Stomach (tissue), 9 donors: ENCODE results near the gene BCAN. TPM values are rescaled to one million over a fixed set of nuclear protein-coding genes. Genes with fewer than 3 reads are reported as not detected.
"Not testable (repeated sequence)": the region's sequence is repeated elsewhere in the genome, so short reads cannot be mapped to it uniquely, and the experiment has no call there.

Experiments
- DNase-seq, 2 donors: peaks; one replicate each; pipeline versions ENCODE4 v3.0.0 to v3.0.0-alpha.2; 2013 to 2019
- H3K27ac ChIP-seq, 5 donors: fragments of 200-600 bp in 4 of 5; sonication (generic) in 4 of 5; one replicate each; pipeline ENCODE4 v1.5.1; 2013 to 2019; ENCODE audit warnings: mild to moderate bottlenecking in 1 of 5, moderate library complexity in 1 of 5
- H3K27me3 ChIP-seq, 3 donors: fragments of 200-600 bp; sonication (generic); one replicate each; pipeline ENCODE4 v1.5.1; 2017 to 2019; ENCODE audit warnings: mixed run types in 1 of 3
- H3K36me3 ChIP-seq, 4 donors: fragments of 200-600 bp; sonication (generic); 1 replicate in 3 of 4; 2 replicates in 1 of 4; pipeline ENCODE4 v1.5.1; 2016 to 2019
- H3K4me1 ChIP-seq, 4 donors: fragments of 200-600 bp; sonication (generic); one replicate each; pipeline ENCODE4 v1.5.1; 2016 to 2019
- H3K4me3 ChIP-seq, 4 donors: fragments of 200-600 bp; sonication (generic) in 3 of 4; one replicate each; pipeline ENCODE4 v1.5.1; 2016 to 2019; ENCODE audit warnings: mild to moderate bottlenecking in 1 of 4
- H3K9me3 ChIP-seq, 4 donors: fragments of 200-600 bp; sonication (generic); one replicate each; pipeline ENCODE4 v1.5.1; 2016 to 2019
- EP300 ChIP-seq: sonication (generic); formaldehyde crosslinking; IDR thresholded peaks from one replicate; pipeline ENCODE4 v1.6.1; 2017; ENCODE audit warnings: antibody characterized with exemption
- POLR2A ChIP-seq, 4 donors: fragments of 450-650 bp; IDR thresholded peaks; one replicate each; pipeline ENCODE4 v1.6.1; 2016; ENCODE audit warnings: antibody characterized with exemption in 4 of 4, control low read depth in 2 of 4, mild to moderate bottlenecking in 1 of 4, moderate library complexity in 1 of 4
- POLR2AphosphoS5 ChIP-seq, 3 donors: sonication (generic); formaldehyde crosslinking; IDR thresholded peaks; one replicate each; pipeline ENCODE4 v1.6.1; 2016; ENCODE audit warnings: antibody characterized with exemption in 3 of 3
- WGBS, 5 donors: extraction: QIAGEN DNeasy Blood & Tissue Kit in 3 of 5; methylation state at CpG; one replicate each; pipeline versions ENCODE4 v1.1.5 to v1.1.7; 2013 to 2018; 5-methylcytosine and 5-hydroxymethylcytosine counted together
- intact Hi-C: fragments of 100-400 bp; cut with DNase I; formaldehyde crosslinking; loops from one replicate; pipeline ENCODE4 v1.15.1; 2023; ENCODE audit warnings: low total_unique reads
- polyA plus RNA-seq, 3 donors: library from polyadenylated mRNA; stranded (reverse); fragments of 200-250 nt; gene quantifications; one replicate each; pipeline ENCODE4 v1.2.3, GENCODE V29; 2013
- total RNA-seq, 5 donors: library from RNA; depleted of rRNA; stranded (reverse); fragments of >200 nt; gene quantifications; one replicate each; pipeline versions ENCODE4 v1.1.0 to v1.2.3, GENCODE V29; 2014 to 2016
- TF ChIP-seq, protein P1 (sequence below), 7 experiments: fragments of 450-650 bp in 4 of 7; fragments of 200-600 bp in 3 of 7; sonication (generic) in 3 of 7; IDR thresholded peaks; one replicate each; pipeline ENCODE4 v1.5.1; 2016 to 2019; ENCODE audit warnings: antibody characterized with exemption in 7 of 7, control low read depth in 2 of 7, mild to moderate bottlenecking in 1 of 7
- donor health status: healthy with polysubstance abuse.
- donor health status: Bipolar disorder and iron deficiency.
- donor health status: healthy.

Gene BCAN
- total and polyA plus RNA-seq, 8 donors = 0.05 to 39.7 (median 5.7) TPM; not detected in 5

DNA sequence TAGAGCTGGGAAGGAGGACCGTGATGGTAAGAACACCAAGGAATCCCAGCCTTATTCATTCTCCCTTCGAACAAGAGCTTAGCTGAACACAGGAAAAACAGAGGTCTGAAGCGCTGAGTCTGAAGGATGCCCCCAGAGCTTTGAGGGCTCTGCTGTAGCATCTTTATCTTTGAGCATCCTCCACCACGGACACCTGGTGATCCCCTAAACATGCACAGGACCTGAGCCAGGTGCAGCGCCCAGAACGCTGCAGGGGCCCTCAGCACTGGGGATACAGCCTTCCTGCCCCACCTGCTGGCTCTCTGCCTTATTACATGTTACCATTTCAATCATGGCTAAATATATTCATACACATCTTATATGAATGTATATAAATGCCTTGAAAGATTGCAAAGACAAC, 32.9 kb upstream of the BCAN start:
- DNase-seq = peak; percentile 51 to 73
- intact Hi-C loops = loop anchor here (10.0 kb wide), 1 partner anchor 144 kb away; no protein-coding TSS in a partner anchor

DNA sequence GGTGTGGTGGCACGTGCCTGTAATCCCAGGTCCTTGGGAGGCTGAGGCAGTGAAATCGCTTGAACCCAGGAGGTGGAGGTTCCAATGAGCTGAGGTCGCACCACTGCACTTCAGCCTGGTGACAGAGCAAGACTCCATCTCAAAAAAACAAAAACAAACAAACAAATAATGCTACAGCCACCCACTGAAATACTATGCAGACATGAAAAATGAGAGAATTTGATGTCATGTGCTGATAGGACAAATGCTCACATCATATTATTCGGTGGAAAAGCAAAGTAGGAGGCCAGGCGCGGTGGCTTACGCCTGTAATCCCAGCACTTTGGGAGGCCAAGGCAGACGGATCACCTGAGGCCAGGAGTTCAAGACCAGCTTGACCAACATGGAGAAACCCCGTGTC, 31.8 kb upstream of the BCAN start:
- WGBS, 5 donors = 88 to 91% (median 90%) methylated on average over 9 of the region's 9 CpGs
- DNase-seq, H3K36me3 ChIP-seq, H3K4me1 ChIP-seq, intact Hi-C loops, H3K4me3 ChIP-seq, H3K9me3 ChIP-seq, H3K27ac ChIP-seq: not testable (repeated sequence)
- peaks cover 0 to 31% (median 0%) of the 10 kb centered on the region in 3 donors for H3K27me3 ChIP-seq

More for the DNA sequence above, 32.9 kb upstream of the BCAN start:
- Histone ChIP-seq H3K36me3 (no peaks in the 10 kb centered on the region), H3K4me3 (no peak overlapping the region), H3K27ac (no peak overlapping the region), H3K9me3 (no peaks in the 10 kb centered on the region), H3K4me1 (peaks cover 0 to 7% (median 3%) of the 10 kb centered on the region in 4 donors), H3K27me3 (peaks cover 0 to 30% (median 0%) of the 10 kb centered on the region in 3 donors)
- 36 to 43% (median 40%) methylated on average over 6 of the region's 6 CpGs for WGBS, 5 donors
- TF ChIP-seq POLR2A (IDR thresholded peaks at IDR 0.05) (no peak), EP300 (no peak), POLR2AphosphoS5 (IDR thresholded peaks at IDR 0.05) (no peak)
- TF ChIP-seq, protein P1, sequence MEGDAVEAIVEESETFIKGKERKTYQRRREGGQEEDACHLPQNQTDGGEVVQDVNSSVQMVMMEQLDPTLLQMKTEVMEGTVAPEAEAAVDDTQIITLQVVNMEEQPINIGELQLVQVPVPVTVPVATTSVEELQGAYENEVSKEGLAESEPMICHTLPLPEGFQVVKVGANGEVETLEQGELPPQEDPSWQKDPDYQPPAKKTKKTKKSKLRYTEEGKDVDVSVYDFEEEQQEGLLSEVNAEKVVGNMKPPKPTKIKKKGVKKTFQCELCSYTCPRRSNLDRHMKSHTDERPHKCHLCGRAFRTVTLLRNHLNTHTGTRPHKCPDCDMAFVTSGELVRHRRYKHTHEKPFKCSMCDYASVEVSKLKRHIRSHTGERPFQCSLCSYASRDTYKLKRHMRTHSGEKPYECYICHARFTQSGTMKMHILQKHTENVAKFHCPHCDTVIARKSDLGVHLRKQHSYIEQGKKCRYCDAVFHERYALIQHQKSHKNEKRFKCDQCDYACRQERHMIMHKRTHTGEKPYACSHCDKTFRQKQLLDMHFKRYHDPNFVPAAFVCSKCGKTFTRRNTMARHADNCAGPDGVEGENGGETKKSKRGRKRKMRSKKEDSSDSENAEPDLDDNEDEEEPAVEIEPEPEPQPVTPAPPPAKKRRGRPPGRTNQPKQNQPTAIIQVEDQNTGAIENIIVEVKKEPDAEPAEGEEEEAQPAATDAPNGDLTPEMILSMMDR (IDR thresholded peaks at IDR 0.05) = peak in 5 of 7 experiments; percentile 15 to 57 (median 25)

DNA sequence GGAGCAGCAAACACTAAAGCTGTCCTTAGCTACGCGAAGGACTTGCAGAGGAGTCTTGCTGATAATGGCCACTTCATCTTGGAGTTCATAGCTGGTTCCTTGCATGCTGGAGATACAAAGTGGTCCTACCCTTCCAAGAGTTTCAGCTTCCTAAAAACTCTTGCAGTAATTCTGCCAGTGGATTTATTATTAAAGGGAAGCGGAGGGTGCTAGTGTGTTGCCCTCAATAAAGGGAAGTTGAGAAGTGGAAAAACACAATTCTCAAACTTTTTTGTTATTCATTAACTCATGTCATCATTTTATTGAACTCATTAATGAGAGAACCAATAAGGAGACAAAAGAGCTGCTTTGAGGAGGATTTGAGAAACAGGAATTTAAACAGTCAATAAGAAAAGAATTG, 29.3 kb upstream of the BCAN start:
- H3K4me1 ChIP-seq = peaks cover 6 to 26% (median 14%) of the 10 kb centered on the region in 4 donors
- TF ChIP-seq POLR2A (IDR thresholded peaks at IDR 0.05) = no peak
- TF ChIP-seq, protein P1 (IDR thresholded peaks at IDR 0.05) = no peak
- no peak for TF ChIP-seq EP300
- TF ChIP-seq POLR2AphosphoS5 (IDR thresholded peaks at IDR 0.05) = no peak
- H3K36me3 ChIP-seq = no peaks in the 10 kb centered on the region
- no peak overlapping the region for H3K27ac ChIP-seq
- no peak for DNase-seq
- no peak overlapping the region for H3K4me3 ChIP-seq
- no peaks in the 10 kb centered on the region for H3K9me3 ChIP-seq
- intact Hi-C loops = no loop called here
- 35 to 53% (median 48%) methylated on average over 3 of the region's 3 CpGs for WGBS, 5 donors
- peaks cover 0 to 41% (median 0%) of the 10 kb centered on the region in 3 donors for H3K27me3 ChIP-seq

DNA sequence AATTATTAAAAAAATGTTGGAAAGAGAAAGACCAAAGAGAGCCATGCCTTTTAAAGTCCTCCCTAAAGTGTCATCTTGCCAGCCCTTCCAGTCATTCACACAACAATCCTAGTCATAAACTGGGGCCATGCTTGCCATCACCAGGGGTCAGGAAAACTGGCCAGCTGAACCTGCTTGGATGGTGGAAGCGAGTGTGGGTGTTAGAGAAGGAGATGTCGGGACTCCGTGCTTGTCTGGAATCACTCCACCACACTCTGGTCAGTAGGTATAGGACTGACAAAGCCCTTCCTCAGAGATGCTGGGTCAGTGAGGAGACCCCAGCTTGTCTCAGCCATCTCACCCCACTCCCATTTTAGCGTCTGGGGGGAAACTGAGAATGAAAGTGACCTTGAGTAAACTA, 26.0 kb upstream of the BCAN start:
- intact Hi-C loops = no loop called here
- peaks cover 0 to 58% (median 15%) of the 10 kb centered on the region in 3 donors for H3K27me3 ChIP-seq
- H3K36me3 ChIP-seq = no peaks in the 10 kb centered on the region
- 38 to 57% (median 44%) methylated on average over 4 of the region's 4 CpGs for WGBS, 5 donors
- H3K4me1 ChIP-seq = peaks cover 6 to 19% (median 11%) of the 10 kb centered on the region in 4 donors
- TF ChIP-seq POLR2A (IDR thresholded peaks at IDR 0.05) (no peak), EP300 (no peak), POLR2AphosphoS5 (IDR thresholded peaks at IDR 0.05) (no peak)
- TF ChIP-seq, protein P1 (IDR thresholded peaks at IDR 0.05) = no peak
- no peaks in the 10 kb centered on the region for H3K9me3 ChIP-seq
- peak overlapping the region in 3 of 5 donors; percentile 37 to 59 (median 59) for H3K27ac ChIP-seq
- no peak for DNase-seq
- no peak overlapping the region for H3K4me3 ChIP-seq

DNA sequence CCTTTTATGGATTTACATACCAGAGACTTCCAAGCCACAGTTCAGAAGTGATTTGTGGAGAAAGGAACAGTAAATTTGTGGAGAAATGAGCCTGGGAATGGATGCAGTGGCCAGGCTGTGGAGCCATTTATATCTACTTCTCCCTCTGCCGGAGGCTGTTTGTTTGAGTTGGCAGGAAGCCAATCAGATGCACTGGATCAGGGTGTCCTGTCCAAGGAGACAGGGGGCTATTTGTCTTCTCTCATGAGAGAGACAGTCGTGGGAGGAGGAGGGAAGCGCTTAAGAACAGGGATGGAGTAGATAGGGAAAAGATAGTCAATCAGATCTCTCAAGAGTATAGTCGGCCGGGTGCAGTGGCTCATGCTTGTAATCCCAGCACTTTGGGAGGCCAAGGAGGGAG, 25.5 kb upstream of the BCAN start:
- peak in 1 of 2 donors; percentile 79 for DNase-seq
- Histone ChIP-seq H3K36me3 (no peaks in the 10 kb centered on the region), H3K4me1 (peaks cover 6 to 19% (median 11%) of the 10 kb centered on the region in 4 donors), H3K27me3 (peaks cover 0 to 58% (median 18%) of the 10 kb centered on the region in 3 donors), H3K9me3 (no peaks in the 10 kb centered on the region), H3K27ac (peak overlapping the region in 3 of 5 donors; percentile 37 to 59 (median 59)), H3K4me3 (no peak overlapping the region)
- WGBS, 5 donors = 3 to 9% (median 4%) methylated on average over 5 of the region's 5 CpGs
- TF ChIP-seq EP300 (no peak), POLR2A (IDR thresholded peaks at IDR 0.05) (no peak), POLR2AphosphoS5 (IDR thresholded peaks at IDR 0.05) (no peak)
- TF ChIP-seq, protein P1 (IDR thresholded peaks at IDR 0.05) = no peak
- intact Hi-C loops = no loop called here
